H1 (cell line): Measurements from ENCODE around the gene RNF212B.

Experiments
- CTCF ChIP-seq, 3 experiments: IDR thresholded peaks; 1 replicate in 2 of 3; 2 replicates in 1 of 3; pipeline versions ENCODE4 v1.5.1 to v1.6.1; 2011; ENCODE audit warnings: low read length in 3 of 3, mild to moderate bottlenecking in 3 of 3, inconsistent platforms in 2 of 3, low read depth in 1 of 3, moderate library complexity in 1 of 3; ENCODE audit not compliant: insufficient read depth in 1 of 3; ENCODE audit errors: control extremely low read depth in 1 of 3
- SP2 ChIP-seq: IDR thresholded peaks from 2 replicates; pipeline ENCODE4 v1.6.1; 2012; ENCODE audit warnings: mild to moderate bottlenecking, low read length, inconsistent platforms
- YY1 ChIP-seq: IDR thresholded peaks from 2 replicates; pipeline ENCODE4 v1.6.1; 2011; ENCODE audit warnings: low read depth, mild to moderate bottlenecking, low read length

- no peak for TF ChIP-seq YY1
- no peak for TF ChIP-seq SP2
- no peak for TF ChIP-seq CTCF (IDR thresholded peaks at IDR 0.05; ENCODE audit: control extremely low read depth in 1 of 3, insufficient read depth in 1 of 3, low read depth in 1 of 3, low read length in 3 of 3)
These were observed 35.7 kb upstream of the RNF212B start for GRCh38 chr14:23202001-23202400.
